Bronchial epithelial cell (primary cell): ENCODE measurements around the gene TAAR1. TPM values are rescaled to one million over a fixed set of nuclear protein-coding genes. Genes with fewer than 3 reads are reported as not detected.
A peak's percentile ranks its signal among the peaks of the same experiment; 100 is the strongest.

ENCODE experiments used
- DNase-seq: peaks from one replicate; pipeline ENCODE4 v3.0.0-alpha.2; 2010; ENCODE audit warnings: low read depth
- FAIRE-seq: peaks from 2 replicates; lab custom pipeline; 2011; peaks lifted over from hg19 to GRCh38; lab: Jason Lieb, UNC
- H3K27me3 ChIP-seq: 2 replicates; pipeline ENCODE4 v1.5.1; 2011; ENCODE audit warnings: low read length; ENCODE audit not compliant: control insufficient read depth, insufficient read depth
- H3K36me3 ChIP-seq: 2 replicates; pipeline ENCODE4 v1.5.1; 2011; ENCODE audit warnings: low read length; ENCODE audit not compliant: control insufficient read depth, insufficient read depth
- H3K4me3 ChIP-seq: 2 replicates; pipeline ENCODE4 v1.5.1; 2011; ENCODE audit warnings: mild to moderate bottlenecking, low read depth, low read length, control low read depth
- total RNA-seq: library from RNA; depleted of rRNA; stranded (reverse); fragments of >200 nt; gene quantifications from 2 replicates; pipeline ENCODE4 v1.2.1, GENCODE V29; 2014
- TF ChIP-seq, protein P1 (sequence below): IDR thresholded peaks from 2 replicates; pipeline ENCODE4 v1.5.1; 2011; ENCODE audit warnings: mild to moderate bottlenecking, moderate library complexity, low read length, control low read depth, inconsistent platforms; ENCODE audit not compliant: insufficient read depth, severe bottlenecking

TAAR1 gene
- total RNA-seq, 1 donor from 2014 or later = not detected

DNA sequence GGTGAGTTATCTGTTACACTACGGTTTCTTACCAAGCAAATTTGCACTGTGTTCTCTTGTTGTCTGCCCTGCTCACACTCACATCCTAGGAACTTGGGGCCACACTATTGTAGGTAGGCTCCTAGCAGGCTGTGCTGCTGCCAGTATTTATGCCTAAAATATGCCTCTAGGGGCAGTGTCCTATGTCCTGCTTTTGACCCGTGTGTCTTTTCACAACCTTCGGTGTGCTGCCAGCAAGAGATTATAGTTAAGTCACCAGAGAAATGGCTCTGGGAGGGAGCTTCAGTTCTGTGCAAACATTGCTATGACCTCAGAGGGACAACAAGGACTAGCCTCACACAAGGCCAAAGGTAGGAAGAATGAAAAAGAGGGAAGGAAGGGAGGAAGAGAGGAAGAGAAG, 60.5 kb downstream of the TAAR1 start:
- FAIRE-seq = no peak
- Histone ChIP-seq H3K4me3 (no peak overlapping the region), H3K27me3 (no peaks in the 10 kb centered on the region), H3K36me3 (no peaks in the 10 kb centered on the region)
- TF ChIP-seq, protein P1, sequence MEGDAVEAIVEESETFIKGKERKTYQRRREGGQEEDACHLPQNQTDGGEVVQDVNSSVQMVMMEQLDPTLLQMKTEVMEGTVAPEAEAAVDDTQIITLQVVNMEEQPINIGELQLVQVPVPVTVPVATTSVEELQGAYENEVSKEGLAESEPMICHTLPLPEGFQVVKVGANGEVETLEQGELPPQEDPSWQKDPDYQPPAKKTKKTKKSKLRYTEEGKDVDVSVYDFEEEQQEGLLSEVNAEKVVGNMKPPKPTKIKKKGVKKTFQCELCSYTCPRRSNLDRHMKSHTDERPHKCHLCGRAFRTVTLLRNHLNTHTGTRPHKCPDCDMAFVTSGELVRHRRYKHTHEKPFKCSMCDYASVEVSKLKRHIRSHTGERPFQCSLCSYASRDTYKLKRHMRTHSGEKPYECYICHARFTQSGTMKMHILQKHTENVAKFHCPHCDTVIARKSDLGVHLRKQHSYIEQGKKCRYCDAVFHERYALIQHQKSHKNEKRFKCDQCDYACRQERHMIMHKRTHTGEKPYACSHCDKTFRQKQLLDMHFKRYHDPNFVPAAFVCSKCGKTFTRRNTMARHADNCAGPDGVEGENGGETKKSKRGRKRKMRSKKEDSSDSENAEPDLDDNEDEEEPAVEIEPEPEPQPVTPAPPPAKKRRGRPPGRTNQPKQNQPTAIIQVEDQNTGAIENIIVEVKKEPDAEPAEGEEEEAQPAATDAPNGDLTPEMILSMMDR = peak; percentile 57
- peak; percentile 34 for DNase-seq

GRCh38 chr6:132596201-132596600, 62.8 kb downstream of the TAAR1 start:
- Histone ChIP-seq H3K36me3 (no peaks in the 10 kb centered on the region), H3K27me3 (no peaks in the 10 kb centered on the region), H3K4me3 (no peak overlapping the region)
- TF ChIP-seq, protein P1 = no peak
- DNase-seq (no peak), FAIRE-seq (no peak)

Other genes with a start within 250 kb of the TAAR1 start
- gene STX7, start 146.1 kb downstream of the TAAR1 start, total RNA-seq = 19.8 and 29.7 TPM in 2 replicates
- not detected in 2 replicates for gene TAAR9, start 120.9 kb downstream of the TAAR1 start, total RNA-seq
- gene TAAR8, start 106.5 kb downstream of the TAAR1 start, total RNA-seq = not detected in 2 replicates
- not detected in 2 replicates for gene TAAR6, start 88.9 kb downstream of the TAAR1 start, total RNA-seq
- not detected in 2 replicates for gene TAAR5, start 69.4 kb downstream of the TAAR1 start, total RNA-seq
- not detected in 2 replicates for gene TAAR2, start 34.9 kb downstream of the TAAR1 start, total RNA-seq
- gene VNN1, start 54.9 kb upstream of the TAAR1 start, total RNA-seq = 0.13 TPM in 1 of 2 replicates, not detected in the other
- gene VNN2, start 98.7 kb upstream of the TAAR1 start, total RNA-seq = 0.26 TPM in 1 of 2 replicates, not detected in the other
- 17.1 and 21.1 TPM in 2 replicates for gene SLC18B1, start 139.5 kb upstream of the TAAR1 start, total RNA-seq
- 1,978 and 2,569 TPM in 2 replicates for gene RPS12, start 155.4 kb upstream of the TAAR1 start, total RNA-seq